ENCODE measurements around the gene HDAC3.

HDAC3 gene

GRCh38 chr5:141655020-141655419 lies 18.4 kb upstream of the HDAC3 start:
- no peak for TF ChIP-seq REST (IDR thresholded peaks at IDR 0.05; ENCODE audit: low read depth)
- no peak for TF ChIP-seq EGR1 (IDR thresholded peaks at IDR 0.05)
- TF ChIP-seq TAF1 (IDR thresholded peaks at IDR 0.05; ENCODE audit: low read depth) = no peak
- TF ChIP-seq RAD21 (IDR thresholded peaks at IDR 0.05; ENCODE audit: low read depth) = no peak
- TF ChIP-seq USF1 (IDR thresholded peaks at IDR 0.05) = no peak
- no peak for TF ChIP-seq CREB1 (IDR thresholded peaks at IDR 0.05; ENCODE audit: low read depth)
- no peak for TF ChIP-seq TCF12 (IDR thresholded peaks at IDR 0.05; ENCODE audit: low read depth)
- no peak for TF ChIP-seq CEBPB (IDR thresholded peaks at IDR 0.05)
- TF ChIP-seq TEAD4 (IDR thresholded peaks at IDR 0.05) = no peak
- no peak for TF ChIP-seq FOXM1 (IDR thresholded peaks at IDR 0.05; ENCODE audit: borderline replicate concordance, low read depth)
- TF ChIP-seq MAX (IDR thresholded peaks at IDR 0.05) = no peak
- TF ChIP-seq EP300 (IDR thresholded peaks at IDR 0.05; ENCODE audit: borderline replicate concordance) = no peak
- TF ChIP-seq YY1 (IDR thresholded peaks at IDR 0.05; ENCODE audit: low read depth) = no peak
- TF ChIP-seq NFIC (IDR thresholded peaks at IDR 0.05) = no peak
- no peak for TF ChIP-seq ZBTB7A (IDR thresholded peaks at IDR 0.05; ENCODE audit: low read depth)

- TF ChIP-seq REST (IDR thresholded peaks at IDR 0.05; ENCODE audit: low read depth) = no peak
- no peak for TF ChIP-seq TAF1 (IDR thresholded peaks at IDR 0.05; ENCODE audit: low read depth)
- TF ChIP-seq FOXM1 (IDR thresholded peaks at IDR 0.05; ENCODE audit: borderline replicate concordance, low read depth) = no peak
- TF ChIP-seq NFIC (IDR thresholded peaks at IDR 0.05) = no peak
- no peak for TF ChIP-seq USF1 (IDR thresholded peaks at IDR 0.05)
- TF ChIP-seq TCF12 (IDR thresholded peaks at IDR 0.05; ENCODE audit: low read depth) = no peak
- TF ChIP-seq TEAD4 (IDR thresholded peaks at IDR 0.05) = no peak
- TF ChIP-seq MAX (IDR thresholded peaks at IDR 0.05) = no peak
- TF ChIP-seq EP300 (IDR thresholded peaks at IDR 0.05; ENCODE audit: borderline replicate concordance) = no peak
- no peak for TF ChIP-seq ZBTB7A (IDR thresholded peaks at IDR 0.05; ENCODE audit: low read depth)
- no peak for TF ChIP-seq YY1 (IDR thresholded peaks at IDR 0.05; ENCODE audit: low read depth)
- TF ChIP-seq CEBPB (IDR thresholded peaks at IDR 0.05) = no peak
- TF ChIP-seq EGR1 (IDR thresholded peaks at IDR 0.05) = no peak
- TF ChIP-seq RAD21 (IDR thresholded peaks at IDR 0.05; ENCODE audit: low read depth) = no peak
- TF ChIP-seq CREB1 (IDR thresholded peaks at IDR 0.05; ENCODE audit: low read depth) = no peak
Observed at GRCh38 chr5:141654298-141654697, 17.6 kb upstream of the HDAC3 start.

GRCh38 chr5:141651728-141652105 lies 15.1 kb upstream of the HDAC3 start:
- TF ChIP-seq MAX (IDR thresholded peaks at IDR 0.05) = no peak
- TF ChIP-seq FOXM1 (IDR thresholded peaks at IDR 0.05; ENCODE audit: borderline replicate concordance, low read depth) = no peak
- TF ChIP-seq EGR1 (IDR thresholded peaks at IDR 0.05) = no peak
- no peak for TF ChIP-seq TEAD4 (IDR thresholded peaks at IDR 0.05)
- TF ChIP-seq REST (IDR thresholded peaks at IDR 0.05; ENCODE audit: low read depth) = no peak
- TF ChIP-seq CREB1 (IDR thresholded peaks at IDR 0.05; ENCODE audit: low read depth) = no peak
- TF ChIP-seq ZBTB7A (IDR thresholded peaks at IDR 0.05; ENCODE audit: low read depth) = no peak
- TF ChIP-seq TAF1 (IDR thresholded peaks at IDR 0.05; ENCODE audit: low read depth) = no peak
- TF ChIP-seq USF1 (IDR thresholded peaks at IDR 0.05) = no peak
- TF ChIP-seq EP300 (IDR thresholded peaks at IDR 0.05; ENCODE audit: borderline replicate concordance) = no peak
